Chondrocyte (in vitro differentiated cells): ENCODE measurements around the gene RNF44. TPM values are rescaled to one million over a fixed set of nuclear protein-coding genes. Genes with fewer than 3 reads are reported as not detected.
"Not testable (repeated sequence)": the region's sequence is repeated elsewhere in the genome, so short reads cannot be mapped to it uniquely, and the experiment has no call there.

Experiments
- DNase-seq: peaks from one replicate; pipeline ENCODE4 v3.0.0; 2021; ENCODE audit warnings: mixed read lengths, low spot score
- H3K27ac Mint-ChIP-seq: one replicate; pipeline ENCODE4 v1.8.0; 2021; ENCODE audit warnings: mild to moderate bottlenecking, moderate library complexity, mixed read lengths; ENCODE audit not compliant: unreplicated experiment
- H3K27me3 Mint-ChIP-seq: 2 replicates; pipeline ENCODE4 v1.8.0; 2021; ENCODE audit warnings: low read depth, mixed read lengths
- H3K36me3 Mint-ChIP-seq: 2 replicates; pipeline ENCODE4 v1.8.0; 2021; ENCODE audit warnings: low read depth, mixed read lengths
- H3K4me1 Mint-ChIP-seq: 2 replicates; pipeline ENCODE4 v1.8.0; 2021; ENCODE audit warnings: low read depth, mild to moderate bottlenecking, mixed read lengths
- H3K4me3 Mint-ChIP-seq: one replicate; pipeline ENCODE4 v1.8.0; 2021; ENCODE audit warnings: mild to moderate bottlenecking, moderate library complexity, mixed read lengths; ENCODE audit not compliant: unreplicated experiment
- H3K9me3 Mint-ChIP-seq: 2 replicates; pipeline ENCODE4 v1.8.0; 2021; ENCODE audit warnings: low read depth, mixed read lengths
- total RNA-seq: library from RNA; stranded (reverse); gene quantifications from 3 replicates; pipeline ENCODE4 v1.2.1, GENCODE V29; 2021
- TF ChIP-seq, protein P1 (sequence below): fragments of 200-600 bp; sonication (generic); IDR thresholded peaks from 2 replicates; pipeline ENCODE4 v1.5.0; 2021; ENCODE audit warnings: antibody characterized with exemption, mild to moderate bottlenecking, moderate library complexity

The RNF44 gene
- total RNA-seq, 1 donor from 2014 or later = 24.7 TPM

GRCh38 chr5:176491901-176492300, 45.3 kb downstream of the RNF44 start:
- DNase-seq = no peak
- TF ChIP-seq, protein P1, sequence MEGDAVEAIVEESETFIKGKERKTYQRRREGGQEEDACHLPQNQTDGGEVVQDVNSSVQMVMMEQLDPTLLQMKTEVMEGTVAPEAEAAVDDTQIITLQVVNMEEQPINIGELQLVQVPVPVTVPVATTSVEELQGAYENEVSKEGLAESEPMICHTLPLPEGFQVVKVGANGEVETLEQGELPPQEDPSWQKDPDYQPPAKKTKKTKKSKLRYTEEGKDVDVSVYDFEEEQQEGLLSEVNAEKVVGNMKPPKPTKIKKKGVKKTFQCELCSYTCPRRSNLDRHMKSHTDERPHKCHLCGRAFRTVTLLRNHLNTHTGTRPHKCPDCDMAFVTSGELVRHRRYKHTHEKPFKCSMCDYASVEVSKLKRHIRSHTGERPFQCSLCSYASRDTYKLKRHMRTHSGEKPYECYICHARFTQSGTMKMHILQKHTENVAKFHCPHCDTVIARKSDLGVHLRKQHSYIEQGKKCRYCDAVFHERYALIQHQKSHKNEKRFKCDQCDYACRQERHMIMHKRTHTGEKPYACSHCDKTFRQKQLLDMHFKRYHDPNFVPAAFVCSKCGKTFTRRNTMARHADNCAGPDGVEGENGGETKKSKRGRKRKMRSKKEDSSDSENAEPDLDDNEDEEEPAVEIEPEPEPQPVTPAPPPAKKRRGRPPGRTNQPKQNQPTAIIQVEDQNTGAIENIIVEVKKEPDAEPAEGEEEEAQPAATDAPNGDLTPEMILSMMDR = no peak
- Mint-ChIP-seq H3K27me3 (no peaks in the 10 kb centered on the region), H3K27ac (no peak overlapping the region), H3K9me3 (no peaks in the 10 kb centered on the region), H3K4me3 (no peak overlapping the region), H3K4me1 (peaks cover 5% of the 10 kb centered on the region), H3K36me3 (peaks cover 39% of the 10 kb centered on the region)

DNA sequence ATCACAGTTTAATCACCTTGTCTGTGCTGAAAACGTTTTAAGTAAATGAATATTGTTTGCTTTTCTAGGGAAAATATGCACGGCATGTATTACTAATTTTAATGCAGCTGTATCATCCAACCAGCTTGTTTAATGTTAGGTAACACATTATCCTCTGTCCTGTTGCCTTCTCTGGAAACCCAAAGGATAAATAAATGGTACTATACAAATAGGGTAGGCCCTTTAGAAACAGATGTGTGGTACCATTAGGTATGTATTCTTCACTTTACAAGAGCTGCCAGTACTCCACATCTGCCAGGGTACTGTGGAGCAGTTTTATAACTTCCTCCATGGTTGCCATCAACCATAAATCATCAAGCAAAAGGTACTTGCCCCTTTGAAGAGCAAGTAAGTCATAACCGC, 46.1 kb downstream of the RNF44 start:
- H3K4me1 Mint-ChIP-seq = peaks cover 5% of the 10 kb centered on the region
- DNase-seq = no peak

DNA sequence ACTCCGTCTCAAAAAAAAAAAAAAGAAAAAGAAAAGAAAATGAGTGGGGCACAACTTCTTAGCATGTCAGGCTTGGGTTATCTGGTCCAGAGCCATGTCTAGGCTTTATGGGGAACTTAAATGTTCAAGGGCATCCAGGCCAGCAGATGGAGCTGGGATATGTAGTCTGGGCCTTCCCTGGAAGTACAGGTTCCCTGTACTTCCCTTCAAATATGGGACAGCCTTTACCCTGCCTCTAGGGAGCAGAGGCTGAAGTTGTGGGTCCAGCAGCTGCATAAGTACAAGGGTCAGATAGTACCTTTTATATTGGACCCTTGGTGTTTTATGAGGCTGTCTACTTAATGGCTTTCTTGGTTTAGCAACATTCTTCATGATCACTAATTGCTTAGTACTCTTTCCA, 46.9 kb downstream of the RNF44 start:
- Mint-ChIP-seq H3K27ac (no peak overlapping the region), H3K9me3 (no peaks in the 10 kb centered on the region), H3K27me3 (no peaks in the 10 kb centered on the region), H3K4me3 (no peak overlapping the region), H3K36me3 (peaks cover 38% of the 10 kb centered on the region), H3K4me1 (peaks cover 5% of the 10 kb centered on the region)
- DNase-seq = no peak
- TF ChIP-seq, protein P1 = no peak

More for the DNA sequence above, 46.1 kb downstream of the RNF44 start:
- H3K27me3 Mint-ChIP-seq = no peaks in the 10 kb centered on the region
- TF ChIP-seq, protein P1 = no peak
- H3K4me3 Mint-ChIP-seq = no peak overlapping the region
- no peak overlapping the region for H3K27ac Mint-ChIP-seq
- H3K36me3 Mint-ChIP-seq = peaks cover 39% of the 10 kb centered on the region
- no peaks in the 10 kb centered on the region for H3K9me3 Mint-ChIP-seq

- H3K27me3 Mint-ChIP-seq = no peaks in the 10 kb centered on the region
- H3K9me3 Mint-ChIP-seq = no peaks in the 10 kb centered on the region
- peaks cover 31% of the 10 kb centered on the region for H3K36me3 Mint-ChIP-seq
- peaks cover 5% of the 10 kb centered on the region for H3K4me1 Mint-ChIP-seq
- no peak overlapping the region for H3K27ac Mint-ChIP-seq
- TF ChIP-seq, protein P1 = no peak
- DNase-seq = no peak
- no peak overlapping the region for H3K4me3 Mint-ChIP-seq
Observed at GRCh38 chr5:176489077-176489476, 48.1 kb downstream of the RNF44 start.

GRCh38 chr5:176487160-176487559, 50.0 kb downstream of the RNF44 start:
- not testable (repeated sequence) for DNase-seq, H3K4me1 Mint-ChIP-seq, H3K9me3 Mint-ChIP-seq, H3K4me3 Mint-ChIP-seq, H3K27me3 Mint-ChIP-seq, H3K27ac Mint-ChIP-seq
- peaks cover 21% of the 10 kb centered on the region for H3K36me3 Mint-ChIP-seq

DNA sequence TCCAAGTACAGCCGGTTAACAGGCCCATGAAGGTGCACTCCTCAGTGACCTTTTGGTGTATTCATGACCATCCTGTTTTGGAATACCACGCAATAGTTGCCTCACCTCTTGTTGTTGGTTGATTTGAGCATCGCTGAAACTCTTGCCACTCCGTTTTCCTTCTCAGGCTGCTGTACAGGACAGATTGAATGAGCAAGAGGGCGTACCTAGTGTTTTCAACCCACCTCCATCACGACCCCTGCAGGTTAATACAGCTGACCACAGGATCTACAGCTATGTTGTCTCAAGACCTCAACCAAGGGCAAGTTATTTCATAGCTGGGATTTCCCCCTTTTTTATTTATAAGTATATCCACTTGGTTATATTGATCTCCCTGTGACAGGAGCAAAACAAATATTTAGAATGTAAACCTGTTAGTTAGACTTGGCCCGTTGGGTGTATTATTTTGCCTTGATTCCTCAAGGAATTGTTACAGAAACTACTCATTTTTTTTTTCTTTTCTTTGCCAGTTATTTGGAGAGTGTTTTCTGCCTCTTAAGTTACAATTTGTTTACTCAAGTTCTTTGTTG, 50.9 kb downstream of the RNF44 start:
- Mint-ChIP-seq H3K9me3 (no peaks in the 10 kb centered on the region), H3K4me3 (no peak overlapping the region), H3K27me3 (no peaks in the 10 kb centered on the region), H3K36me3 (peaks cover 20% of the 10 kb centered on the region), H3K4me1 (no peaks in the 10 kb centered on the region), H3K27ac (no peak overlapping the region)
- TF ChIP-seq, protein P1 = no peak
- DNase-seq = no peak
